GM19023 (cell line): ENCODE results near the gene ATP8A1.
"Not testable (repeated sequence)": the region's sequence is repeated elsewhere in the genome, so short reads cannot be mapped to it uniquely, and the experiment has no call there.

ENCODE experiments used
- ATAC-seq: cut with Tn5 transposase; IDR thresholded peaks from one replicate; pipeline ENCODE4 v1.9.1; 2021; ENCODE audit warnings: mild to moderate bottlenecking, moderate library complexity; ENCODE audit not compliant: unreplicated experiment

Gene ATP8A1

GRCh38 chr4:42652529-42653231, 4.2 kb downstream of the ATP8A1 start:
- ATAC-seq, result not testable (repeated sequence)

GRCh38 chr4:42649870-42650269, 7.0 kb downstream of the ATP8A1 start:
- no peak for ATAC-seq

GRCh38 chr4:42646999-42647541, 9.8 kb downstream of the ATP8A1 start:
- ATAC-seq, result no peak

GRCh38 chr4:42646013-42646784, 10.7 kb downstream of the ATP8A1 start:
- ATAC-seq, result no peak

- no peak for ATAC-seq
Observed at GRCh38 chr4:42644897-42645296, 12.0 kb downstream of the ATP8A1 start.

GRCh38 chr4:42643685-42644084, 13.2 kb downstream of the ATP8A1 start:
- ATAC-seq, result peak; percentile 57

GRCh38 chr4:42642845-42643615, 13.9 kb downstream of the ATP8A1 start:
- ATAC-seq, result no peak

GRCh38 chr4:42642101-42642797, 14.7 kb downstream of the ATP8A1 start:
- no peak for ATAC-seq

- ATAC-seq, result no peak
Observed at GRCh38 chr4:42641656-42642055, 15.2 kb downstream of the ATP8A1 start.

- ATAC-seq, result no peak
Observed at GRCh38 chr4:42641161-42641560, 15.7 kb downstream of the ATP8A1 start.

GRCh38 chr4:42640613-42641012, 16.3 kb downstream of the ATP8A1 start:
- no peak for ATAC-seq

- peak; percentile 73 for ATAC-seq
Observed at GRCh38 chr4:42638993-42639392, 17.9 kb downstream of the ATP8A1 start.

GRCh38 chr4:42638321-42638720, 18.6 kb downstream of the ATP8A1 start:
- no peak for ATAC-seq

GRCh38 chr4:42637867-42638266, 19.0 kb downstream of the ATP8A1 start:
- ATAC-seq, result no peak

- no peak for ATAC-seq
Observed at GRCh38 chr4:42637104-42637503, 19.8 kb downstream of the ATP8A1 start.

- no peak for ATAC-seq
Observed at GRCh38 chr4:42636645-42636949, 20.3 kb downstream of the ATP8A1 start.

GRCh38 chr4:42633605-42634388, 23.1 kb downstream of the ATP8A1 start:
- ATAC-seq, result peak; percentile 56

- no peak for ATAC-seq
Observed at GRCh38 chr4:42632653-42633382, 24.1 kb downstream of the ATP8A1 start.

GRCh38 chr4:42630908-42631307, 26.0 kb downstream of the ATP8A1 start:
- no peak for ATAC-seq
